Measurements from ENCODE around the gene MCRS1. TPM values are rescaled to one million over a fixed set of nuclear protein-coding genes. Genes with fewer than 3 reads are reported as not detected.
"Not testable (repeated sequence)": the region's sequence is repeated elsewhere in the genome, so short reads cannot be mapped to it uniquely, and the experiment has no call there.

Gene MCRS1
- polyA plus RNA-seq, 4 donors, result 64.7 to 83.6 (median 72.5) TPM

DNA sequence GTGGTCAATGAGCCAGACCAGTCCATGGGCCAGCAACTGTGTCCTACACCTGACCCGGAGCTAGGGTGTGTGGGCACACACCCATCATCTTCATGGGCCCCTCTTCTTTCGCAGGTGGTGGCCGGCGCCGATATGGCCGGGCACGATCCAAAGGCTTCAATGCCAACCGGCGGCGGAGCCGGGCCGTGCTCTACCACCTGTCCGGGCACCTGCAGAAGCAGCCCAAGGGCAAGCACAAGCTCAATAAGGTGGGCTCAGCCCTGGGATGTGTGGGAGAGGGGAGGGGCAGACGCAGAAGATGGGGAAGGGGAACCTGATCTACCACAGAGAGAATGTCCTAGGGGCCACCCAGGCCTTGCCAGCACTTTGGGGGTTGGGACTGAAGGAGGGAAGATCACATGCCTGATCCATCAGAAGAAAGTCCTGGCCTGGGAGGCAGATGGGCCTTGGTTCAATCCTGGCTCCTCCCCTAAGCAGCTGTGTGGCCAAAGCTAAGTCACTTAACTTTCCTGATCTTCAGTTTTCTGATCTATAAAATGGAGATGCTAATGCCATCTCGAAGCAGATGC, 25.3 kb downstream of the MCRS1 start:
- no peak for DNase-seq (ENCODE audit: low read depth in 4 of 4, low spot score in 3 of 4)

DNA sequence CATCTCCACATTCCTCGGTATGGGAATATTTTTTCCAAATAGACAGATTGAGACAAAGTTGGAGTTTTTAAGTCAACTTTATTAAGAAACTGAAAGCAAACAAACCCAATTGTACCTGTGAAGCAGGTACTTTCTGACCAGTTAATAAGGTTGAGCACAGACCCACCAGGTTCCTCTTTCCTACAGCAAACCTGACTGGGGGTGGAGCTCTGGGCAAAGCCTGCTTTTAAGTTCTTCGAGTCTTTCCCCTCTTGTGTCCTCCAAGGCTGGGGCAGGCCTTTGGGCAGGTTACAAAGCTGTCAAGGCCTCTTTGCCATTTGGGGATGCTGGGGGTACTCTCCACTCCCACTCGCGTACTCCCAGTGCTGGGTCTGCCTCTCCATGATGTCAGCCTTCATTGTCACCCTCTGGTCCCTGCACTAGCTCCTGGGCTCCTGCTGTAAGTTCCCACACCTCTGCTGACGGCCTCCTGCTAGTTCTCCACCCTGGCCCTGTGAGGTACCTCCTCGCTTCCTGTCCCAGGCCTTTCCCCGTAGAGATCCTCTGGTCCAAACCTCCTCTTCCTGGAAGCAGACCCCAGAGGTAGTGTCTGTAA, 25.9 kb downstream of the MCRS1 start:
- DNase-seq (ENCODE audit: low read depth in 4 of 4, low spot score in 3 of 4), result no peak

DNA sequence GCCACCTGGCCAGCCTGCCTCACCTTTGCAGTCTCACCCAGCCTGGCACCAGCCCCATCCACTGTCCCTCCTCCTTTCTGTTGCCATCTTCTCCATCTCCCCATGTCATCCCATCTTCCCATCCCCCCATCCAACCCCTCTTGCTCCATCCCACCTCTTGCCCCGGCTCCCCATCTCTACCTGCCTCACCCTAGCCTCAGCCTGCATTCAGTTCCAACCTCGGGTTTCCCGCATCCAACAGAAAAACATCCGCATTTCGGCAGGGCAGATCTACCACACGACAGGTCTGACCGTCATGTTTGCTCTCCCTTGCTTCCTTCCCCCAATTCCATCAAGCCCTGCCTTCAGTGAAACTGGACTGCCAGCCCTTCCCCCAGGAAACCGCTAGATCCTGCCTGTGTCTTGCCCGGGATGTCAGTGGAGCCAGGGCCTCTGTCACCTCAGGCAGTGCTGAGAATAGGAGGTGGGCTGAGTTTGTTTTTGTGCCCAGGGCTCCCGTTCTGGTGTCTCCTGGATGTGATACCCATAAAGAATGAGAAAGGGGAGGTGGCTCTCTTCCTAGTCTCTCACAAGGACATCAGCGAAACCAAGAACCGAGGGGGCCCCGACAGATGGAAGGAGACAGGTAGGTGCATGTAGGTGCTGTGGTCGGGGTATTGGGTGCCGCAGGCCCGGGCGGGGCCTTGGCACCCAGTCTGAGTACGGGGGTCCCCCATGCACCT, 26.6 kb downstream of the MCRS1 start:
- DNase-seq (ENCODE audit: low read depth in 4 of 4, low spot score in 3 of 4), result no peak

DNA sequence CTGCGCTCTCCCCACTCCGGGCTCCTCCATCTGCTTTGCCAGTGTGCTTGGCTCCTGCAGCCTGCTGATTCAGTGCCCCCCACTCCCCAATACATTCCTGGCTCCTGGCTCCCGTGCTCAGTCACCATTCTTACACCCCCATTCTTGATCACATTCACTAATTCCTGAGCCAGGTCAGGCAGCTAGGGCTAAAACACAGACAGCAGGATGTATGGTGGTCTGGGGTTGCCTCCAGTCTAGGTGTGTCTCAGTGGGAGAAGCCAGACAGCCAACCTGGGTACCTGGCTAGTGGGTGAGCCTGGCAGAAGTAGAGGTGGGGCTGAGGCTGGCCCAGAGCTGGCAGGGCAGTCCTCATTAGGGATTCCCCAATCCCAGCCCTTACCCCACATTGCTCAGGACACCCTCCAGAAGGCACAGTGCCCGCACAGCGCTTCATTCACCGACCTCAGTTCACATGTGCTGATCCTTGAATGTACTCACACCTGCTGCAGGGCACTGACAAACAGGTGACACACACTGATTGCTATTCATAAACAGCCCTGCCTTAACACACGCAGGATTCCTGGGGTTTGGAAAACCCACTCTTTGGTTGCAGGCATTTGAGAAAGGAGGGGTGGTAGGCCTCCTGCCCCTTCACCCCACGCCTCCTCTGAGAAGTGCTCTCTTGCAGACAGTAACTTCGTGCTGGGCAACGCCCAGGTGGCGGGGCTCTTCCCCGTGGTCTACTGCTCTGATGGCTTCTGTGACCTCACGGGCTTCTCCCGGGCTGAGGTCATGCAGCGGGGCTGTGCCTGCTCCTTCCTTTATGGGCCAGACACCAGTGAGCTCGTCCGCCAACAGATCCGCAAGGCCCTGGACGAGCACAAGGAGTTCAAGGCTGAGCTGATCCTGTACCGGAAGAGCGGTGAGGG, 27.5 kb downstream of the MCRS1 start:
- DNase-seq (ENCODE audit: low read depth in 4 of 4, low spot score in 3 of 4), result no peak

DNA sequence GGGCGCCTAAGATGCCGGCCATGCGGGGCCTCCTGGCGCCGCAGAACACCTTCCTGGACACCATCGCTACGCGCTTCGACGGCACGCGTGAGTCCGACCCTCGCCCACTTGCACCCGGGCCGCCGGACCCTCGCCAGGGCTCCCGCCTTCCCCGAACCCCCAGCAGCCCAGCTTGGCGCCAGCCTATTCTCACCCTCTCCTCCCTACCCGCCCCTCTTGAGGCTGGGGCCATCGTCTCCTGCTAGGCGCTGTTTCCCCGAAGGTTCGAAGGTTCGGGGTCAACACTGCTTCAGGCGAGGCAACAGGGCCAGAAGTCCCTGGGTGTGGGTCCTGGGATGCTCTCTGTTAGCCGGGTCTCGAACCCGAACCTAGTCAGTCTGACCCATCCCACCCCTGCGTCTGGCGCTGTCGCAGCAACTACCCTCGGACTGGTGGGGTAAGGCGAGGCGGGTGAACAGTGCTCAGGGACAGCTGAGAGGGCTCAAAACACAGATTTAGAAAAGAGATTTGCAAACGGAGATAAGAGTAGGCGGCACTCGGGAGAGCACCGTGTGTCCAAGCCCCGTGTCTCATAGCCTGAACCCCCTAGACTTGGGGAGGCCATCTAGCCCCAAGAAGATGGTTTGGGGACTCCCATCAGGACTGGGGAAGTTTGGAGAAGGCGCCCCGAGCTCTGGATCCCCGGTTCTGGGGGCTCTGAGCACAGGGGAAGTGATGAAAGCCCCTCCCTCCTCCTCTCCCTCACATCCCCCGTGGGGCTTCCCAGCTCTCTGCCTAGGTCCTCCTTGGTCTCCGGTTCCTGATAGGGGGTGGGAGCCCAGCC, 28.3 kb downstream of the MCRS1 start:
- DNase-seq (ENCODE audit: low read depth in 4 of 4, low spot score in 3 of 4), result no peak

DNA sequence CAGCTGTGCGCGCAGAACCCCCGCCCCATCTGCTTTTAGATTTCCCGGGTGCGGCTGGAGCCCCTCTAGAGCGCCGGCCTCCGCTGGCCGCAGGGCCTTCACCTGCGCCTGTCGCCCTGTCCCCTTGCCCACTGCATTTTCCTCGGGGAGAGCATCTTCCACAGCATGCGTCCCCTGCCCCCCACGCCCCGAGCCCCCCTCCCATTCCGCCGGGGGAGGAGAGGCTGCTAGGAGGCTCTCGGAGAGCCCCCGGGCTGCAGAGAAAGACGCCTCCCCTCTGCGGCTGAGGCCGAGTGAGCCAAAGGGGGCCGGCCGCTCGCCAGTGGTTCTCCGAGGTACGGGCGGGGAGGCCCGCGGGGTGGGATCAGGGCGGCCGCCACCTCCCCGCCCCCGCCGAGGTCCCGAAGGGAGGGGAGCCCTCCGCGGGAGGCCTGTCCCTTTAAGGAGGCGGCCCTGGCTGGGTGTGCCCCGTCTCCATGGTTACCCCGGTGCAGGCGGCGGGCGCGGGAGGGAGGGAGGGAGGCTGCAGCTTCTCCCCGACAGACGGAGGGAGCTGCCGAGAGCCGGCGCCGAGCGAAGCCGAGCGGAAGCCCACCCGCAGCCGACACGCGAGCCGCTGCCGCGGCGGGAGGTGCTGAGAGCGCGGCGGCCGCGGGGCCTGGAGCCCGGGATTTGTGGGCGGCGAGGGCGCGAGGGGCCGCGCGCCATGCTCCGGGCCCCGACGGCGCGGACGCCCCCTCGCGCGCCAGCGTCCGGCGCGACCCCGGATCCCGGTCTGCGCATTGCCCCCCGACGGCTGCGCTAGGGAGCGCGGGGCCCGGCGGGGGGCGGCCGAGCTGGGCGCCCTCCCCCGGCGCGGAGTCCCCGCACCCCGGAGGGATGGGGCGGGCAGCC, 29.2 kb downstream of the MCRS1 start, which contains the start of gene KCNH3:
Gene KCNH3 (plus strand): TSS at position 521 of the 894 bp plus-strand sequence. CDS start 387 bp downstream, outside the sequence.
- no peak for DNase-seq (ENCODE audit: low read depth in 4 of 4, low spot score in 3 of 4)

DNA sequence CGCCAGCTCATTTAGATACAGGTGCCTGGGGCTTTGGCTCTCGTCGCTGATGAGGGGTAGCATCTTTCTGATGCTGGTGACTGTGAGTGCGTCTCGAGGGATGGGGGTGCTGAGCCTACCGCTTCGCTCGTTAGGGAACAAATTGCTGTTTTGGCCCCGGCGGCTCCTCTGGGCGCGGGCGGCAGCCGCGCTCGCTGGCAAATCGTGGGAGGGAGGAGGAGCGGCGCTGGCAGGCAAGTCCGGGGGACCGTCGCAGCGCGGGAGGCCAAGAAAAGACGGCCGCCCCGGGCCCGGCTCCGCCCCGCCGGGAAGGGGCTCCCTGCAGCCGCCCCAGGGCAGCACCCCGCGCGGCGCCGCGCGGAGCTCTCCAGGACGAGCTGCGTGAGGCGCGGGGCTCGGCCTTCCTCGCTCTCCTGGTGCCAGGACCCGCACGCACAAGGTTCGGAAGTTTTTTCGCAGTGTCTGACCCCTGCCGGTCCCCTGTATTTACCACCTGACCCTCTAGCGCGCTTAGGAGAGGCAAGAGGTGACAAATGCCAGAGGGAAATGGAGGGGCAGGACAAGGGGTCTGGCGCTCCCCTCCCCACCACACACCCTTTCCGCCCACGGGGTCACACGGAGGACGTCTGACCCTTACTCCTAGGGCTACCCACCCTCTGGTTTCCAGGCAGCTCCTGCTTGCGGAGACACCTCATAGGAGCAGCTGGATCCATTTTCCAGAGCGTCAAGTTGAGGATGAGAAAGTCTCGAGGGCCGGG, 30.0 kb downstream of the MCRS1 start:
- DNase-seq (ENCODE audit: low read depth in 4 of 4, low spot score in 3 of 4), result no peak

DNA sequence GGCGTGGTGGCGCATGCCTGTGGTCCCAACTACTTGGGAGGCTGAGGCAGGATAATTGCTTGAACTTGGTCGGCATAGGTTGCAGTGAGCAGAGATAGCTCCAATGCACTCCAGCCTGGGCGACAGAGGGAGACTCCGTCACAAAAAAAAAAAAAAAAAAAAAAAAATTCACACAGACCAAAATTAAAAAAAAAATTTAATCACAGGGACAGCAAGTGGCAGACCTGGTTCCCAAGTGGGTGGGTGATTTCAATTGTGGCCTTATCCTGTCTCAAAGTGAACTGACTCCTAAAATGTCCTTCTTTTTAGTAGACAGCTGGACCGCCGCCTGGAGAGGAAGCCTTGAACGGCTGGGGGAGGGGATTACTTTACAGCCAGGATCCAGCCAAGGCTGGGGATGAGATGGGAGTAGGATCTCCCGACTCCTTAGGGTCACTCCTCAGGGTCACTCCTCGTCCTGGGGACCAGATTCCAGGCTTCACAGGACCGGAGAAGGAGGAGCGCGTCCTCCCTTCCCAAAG, 30.7 kb downstream of the MCRS1 start:
- no peak for DNase-seq (ENCODE audit: low read depth in 4 of 4, low spot score in 3 of 4)

DNA sequence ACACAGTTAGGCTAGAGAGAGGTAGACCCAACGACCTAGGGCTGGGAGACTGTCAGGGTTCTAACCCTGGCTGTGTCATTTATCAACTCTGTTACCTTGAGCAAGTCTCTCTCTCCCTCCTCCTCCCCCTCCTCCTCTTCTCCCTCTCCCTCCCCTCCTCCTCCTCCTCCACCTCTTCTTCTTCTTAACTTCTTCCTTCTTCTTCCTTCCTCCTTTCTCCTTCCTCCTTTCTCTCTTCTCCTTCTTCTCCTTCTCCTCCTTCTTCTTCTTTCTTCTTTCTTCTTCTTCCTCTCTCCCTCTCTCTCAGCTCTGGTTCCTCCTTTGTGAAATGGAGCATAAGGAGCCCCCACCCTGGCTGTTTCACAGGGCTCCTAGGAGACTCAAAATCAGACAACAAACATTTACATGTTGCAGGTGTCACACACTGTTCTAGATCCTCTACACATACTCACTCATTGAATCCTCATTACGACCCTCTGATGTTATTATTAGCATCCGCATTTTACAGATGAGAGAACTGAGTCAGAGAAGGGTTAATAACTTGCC, 31.3 kb downstream of the MCRS1 start:
- DNase-seq (ENCODE audit: low read depth in 4 of 4, low spot score in 3 of 4), result no peak

DNA sequence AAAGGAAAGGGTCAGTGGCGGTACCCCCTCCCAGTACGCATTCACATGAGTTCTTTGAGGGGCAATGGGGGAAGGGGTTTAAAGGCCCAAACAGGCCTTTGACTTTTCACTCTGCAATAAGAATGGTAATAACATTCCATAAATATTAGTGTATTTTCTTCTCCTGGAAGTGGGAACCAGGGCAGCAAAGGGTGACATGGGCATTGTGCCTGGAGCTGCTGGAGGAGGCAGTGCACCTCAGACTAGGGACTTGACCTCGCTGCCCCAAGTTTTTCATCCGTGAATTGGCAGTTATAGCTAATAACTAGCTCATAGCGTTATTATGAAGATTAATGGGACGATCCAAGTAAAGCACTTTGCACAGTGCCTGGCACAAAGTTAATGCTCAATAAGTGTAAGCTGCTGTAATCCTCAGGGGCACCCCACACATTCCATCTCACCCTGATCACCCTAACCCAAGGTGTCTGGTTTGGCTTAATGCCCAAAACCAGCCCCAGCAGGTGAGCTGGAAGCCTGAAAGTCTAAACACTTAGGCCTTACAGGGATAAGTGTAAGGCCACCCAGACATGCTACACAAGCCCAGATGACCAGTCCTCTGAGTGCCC, 31.9 kb downstream of the MCRS1 start:
- no peak for DNase-seq (ENCODE audit: low read depth in 4 of 4, low spot score in 3 of 4)

DNA sequence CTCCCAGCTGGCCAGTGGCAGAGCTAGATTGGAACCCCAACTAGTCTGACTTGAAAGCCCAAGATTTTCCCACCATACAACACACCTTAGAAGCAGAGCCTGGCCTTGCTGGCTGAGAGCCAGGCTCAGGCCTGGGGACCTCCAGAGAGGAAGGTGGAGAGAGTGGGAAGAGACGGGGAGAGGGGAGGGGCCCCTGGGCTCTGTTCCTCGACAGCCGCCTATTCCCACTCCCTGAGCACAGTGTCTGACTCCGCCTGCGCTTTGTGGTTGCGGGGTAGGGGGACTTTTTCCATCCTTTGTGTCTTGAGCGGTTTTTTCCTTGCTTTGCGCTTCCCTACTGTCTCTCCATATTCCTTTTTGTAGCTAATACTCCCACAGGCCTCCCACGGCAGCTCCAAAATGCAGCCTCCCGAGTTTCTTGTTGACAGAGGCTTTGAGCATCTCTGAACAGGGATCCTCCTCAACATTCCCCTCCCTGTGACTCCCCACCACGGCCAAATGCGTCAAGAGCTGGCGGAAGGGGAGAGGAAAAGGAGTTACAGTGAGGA, 33.1 kb downstream of the MCRS1 start:
- DNase-seq (ENCODE audit: low read depth in 4 of 4, low spot score in 3 of 4), result no peak

DNA sequence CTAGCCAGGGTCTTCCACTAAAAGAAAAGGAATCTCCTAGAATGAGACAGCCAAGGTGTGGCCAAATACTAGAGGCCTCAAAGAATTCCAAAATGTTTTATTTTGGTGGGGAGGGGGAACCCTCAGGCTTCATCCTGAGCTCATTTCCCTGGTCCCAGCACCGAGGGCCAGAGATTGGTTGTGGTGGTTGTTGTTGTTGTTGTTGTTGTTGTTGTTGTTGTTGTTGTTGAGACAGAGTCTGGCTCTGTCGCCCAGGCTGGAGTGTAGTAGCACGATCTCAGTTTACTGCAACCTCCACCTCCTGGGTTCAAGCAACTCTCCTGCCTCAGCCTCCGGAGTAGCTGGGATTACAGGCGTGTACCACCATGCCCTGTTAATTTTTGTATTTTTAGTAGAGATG, 33.8 kb downstream of the MCRS1 start:
- not testable (repeated sequence) for DNase-seq (ENCODE audit: low read depth in 4 of 4, low spot score in 3 of 4)

DNA sequence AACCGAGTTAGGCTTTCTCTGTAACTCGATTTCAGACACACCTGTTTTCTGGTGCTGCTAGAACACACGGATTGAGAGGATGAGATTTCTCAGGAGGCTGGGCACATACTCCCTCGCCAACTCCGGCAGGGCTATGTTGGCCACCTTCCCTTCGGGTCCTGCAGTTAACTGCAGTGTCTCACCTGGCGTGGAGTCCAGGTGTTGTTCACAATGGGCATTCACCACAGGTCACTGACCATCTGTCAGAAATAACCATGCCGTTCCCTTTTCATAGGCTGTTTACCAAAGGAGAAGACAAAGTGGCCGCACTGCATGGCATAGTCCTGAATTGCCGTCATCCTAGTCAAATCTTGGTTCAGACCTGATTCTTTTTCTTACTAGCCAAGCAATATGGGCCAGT, 34.6 kb downstream of the MCRS1 start:
- DNase-seq (ENCODE audit: low read depth in 4 of 4, low spot score in 3 of 4), result no peak

DNA sequence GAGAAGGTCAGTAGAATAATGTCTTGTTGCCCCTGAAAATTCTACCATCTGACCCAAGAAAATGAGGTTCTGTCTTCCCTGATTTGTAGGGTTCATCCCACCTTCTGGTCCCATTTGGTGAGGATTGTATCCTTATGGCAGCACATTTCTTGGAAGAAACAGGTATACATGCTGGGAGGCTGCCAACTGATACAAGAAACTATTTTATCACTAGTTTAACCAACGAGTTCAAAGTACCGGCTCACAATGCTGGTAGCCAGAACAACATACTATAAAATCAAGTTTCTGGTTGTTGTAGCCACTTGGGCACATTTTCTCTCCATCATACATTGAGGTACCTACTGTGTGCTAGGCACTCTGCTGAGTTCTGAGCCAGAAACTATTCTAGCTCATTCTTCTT, 36.2 kb downstream of the MCRS1 start:
- no peak for DNase-seq (ENCODE audit: low read depth in 4 of 4, low spot score in 3 of 4)

DNA sequence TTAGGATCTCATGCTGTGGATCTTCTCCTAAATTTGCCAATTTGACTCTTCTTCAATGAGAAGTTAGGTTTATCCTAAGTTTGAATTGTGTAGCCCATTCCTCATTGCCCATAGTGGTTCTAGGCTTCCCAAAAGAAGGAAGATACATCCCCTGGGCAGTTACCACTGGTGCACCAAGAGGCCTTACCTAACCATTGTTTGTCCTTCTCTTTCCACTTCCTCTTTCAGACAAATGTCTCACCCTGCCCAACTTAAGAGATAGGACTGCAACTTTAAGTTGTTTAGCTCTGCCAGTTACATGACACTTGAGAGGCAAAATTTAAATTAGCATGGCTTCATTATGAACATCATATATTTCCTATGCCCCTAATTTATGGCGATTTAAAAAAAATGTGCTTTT, 38.5 kb downstream of the MCRS1 start:
- DNase-seq (ENCODE audit: low read depth in 4 of 4, low spot score in 3 of 4), result no peak

DNA sequence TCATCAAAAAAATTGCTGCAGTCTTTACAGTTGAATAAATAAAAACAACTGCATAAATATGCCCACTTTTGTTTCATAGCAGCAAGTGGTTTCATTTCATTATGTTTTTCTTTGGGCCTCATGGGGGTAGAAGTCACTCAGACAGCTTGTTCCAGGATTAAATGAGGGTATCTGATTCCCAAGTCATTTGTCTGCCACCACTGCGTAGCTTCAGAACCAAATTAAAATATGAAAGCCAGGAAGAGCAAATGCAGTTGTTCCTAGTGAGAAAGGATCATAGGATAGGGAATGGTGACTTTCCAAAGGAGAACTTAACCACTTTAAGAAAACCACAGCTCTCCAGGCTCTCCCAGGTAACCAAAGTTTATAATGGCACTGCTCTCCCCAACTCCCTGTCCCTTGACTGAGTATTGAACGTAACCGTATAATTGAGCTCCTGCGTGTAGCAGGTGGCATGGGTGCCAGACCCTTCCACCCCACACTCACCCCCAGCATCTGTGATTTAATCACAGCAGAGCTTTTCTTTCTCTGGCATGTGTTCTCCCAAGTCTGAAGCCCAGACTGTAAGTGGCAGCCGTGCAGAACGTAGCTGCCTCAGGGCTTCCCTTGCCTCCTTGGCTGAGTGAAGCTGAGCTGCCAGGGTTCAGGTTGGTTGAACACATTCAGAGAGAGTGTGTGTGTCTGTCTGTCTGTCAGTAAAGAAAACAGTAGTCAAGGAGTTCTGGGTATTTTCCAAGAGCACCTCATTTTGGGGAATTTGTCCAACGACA, 40.4 kb downstream of the MCRS1 start:
- DNase-seq (ENCODE audit: low read depth in 4 of 4, low spot score in 3 of 4), result peak in 1 of 4 donors; percentile 67
